NCI-H146 treated with DMSO at 0.1 percent for 48 hours (cell line): Measurements from ENCODE around the gene DNAJA4.

Experiments
- DNase-seq: peaks from one replicate; lab custom pipeline; 2025; ENCODE audit not compliant: unreplicated experiment; lab: John Stamatoyannopoulos, UW

The DNAJA4 gene

GRCh38 chr15:78264304-78265136 is at the start of gene DNAJA4:
Gene DNAJA4, plus strand, starts transcription at chr15:78264562. Its CDS starts 202 bp downstream, at chr15:78264764.
- DNase-seq, result peak; percentile 34

GRCh38 chr15:78216276-78217104 is 47.9 kb upstream of the DNAJA4 start:
- DNase-seq, result no peak

- no peak for DNase-seq
Observed at GRCh38 chr15:78220713-78221112, 43.6 kb upstream of the DNAJA4 start.

GRCh38 chr15:78222745-78223395 is 41.5 kb upstream of the DNAJA4 start:
- no peak for DNase-seq

- no peak for DNase-seq
Observed at GRCh38 chr15:78223396-78224022, 40.9 kb upstream of the DNAJA4 start.

GRCh38 chr15:78224023-78224411 is 40.3 kb upstream of the DNAJA4 start:
- no peak for DNase-seq

GRCh38 chr15:78225783-78226541 is 38.4 kb upstream of the DNAJA4 start:
- no peak for DNase-seq

- no peak for DNase-seq
Observed at GRCh38 chr15:78228356-78228996, 35.9 kb upstream of the DNAJA4 start.

- no peak for DNase-seq
Observed at GRCh38 chr15:78229431-78230406, 34.6 kb upstream of the DNAJA4 start.

GRCh38 chr15:78232951-78233350 is 31.4 kb upstream of the DNAJA4 start:
- no peak for DNase-seq

GRCh38 chr15:78233496-78233895 is 30.9 kb upstream of the DNAJA4 start:
- DNase-seq, result no peak

GRCh38 chr15:78234515-78235040 is 29.8 kb upstream of the DNAJA4 start, which contains the start of gene ACSBG1:
Gene ACSBG1, minus strand, starts transcription at chr15:78234565. Its CDS starts 64 bp downstream, at chr15:78234501.
- DNase-seq, result no peak

GRCh38 chr15:78236491-78236890 is 27.9 kb upstream of the DNAJA4 start:
- DNase-seq, result no peak

- DNase-seq, result no peak
Observed at GRCh38 chr15:78237146-78237545, 27.2 kb upstream of the DNAJA4 start.

GRCh38 chr15:78239811-78240210 is 24.6 kb upstream of the DNAJA4 start:
- DNase-seq, result no peak

GRCh38 chr15:78241017-78241416 is 23.3 kb upstream of the DNAJA4 start:
- peak; percentile 29 for DNase-seq

- no peak for DNase-seq
Observed at GRCh38 chr15:78242128-78242527, 22.2 kb upstream of the DNAJA4 start.

- DNase-seq, result no peak
Observed at GRCh38 chr15:78243058-78243457, 21.3 kb upstream of the DNAJA4 start.
